ENCODE measurements around the gene SHC3. TPM values are rescaled to one million over a fixed set of nuclear protein-coding genes. Genes with fewer than 3 reads are reported as not detected.
A peak's percentile ranks its signal among the peaks of the same experiment; 100 is the strongest.

SHC3 gene
- 26.5 and 28.0 TPM in 2 replicates for total RNA-seq (ENCODE audit: low replicate concordance)

- TF ChIP-seq CTCF (IDR thresholded peaks at IDR 0.05; ENCODE audit: insufficient read depth, low read length) = no peak
- H3K4me3 ChIP-seq (ENCODE audit: low read depth, low read length) = peak within 1 kb of the TSS; percentile 80
- peak; percentile 52 for DNase-seq (ENCODE audit: low read depth)
These were observed at the start of gene SHC3 for GRCh38 chr9:89177944-89178829. Gene SHC3, minus strand, starts transcription at chr9:89178818. Its CDS starts 358 bp downstream, at chr9:89178460.

DNA sequence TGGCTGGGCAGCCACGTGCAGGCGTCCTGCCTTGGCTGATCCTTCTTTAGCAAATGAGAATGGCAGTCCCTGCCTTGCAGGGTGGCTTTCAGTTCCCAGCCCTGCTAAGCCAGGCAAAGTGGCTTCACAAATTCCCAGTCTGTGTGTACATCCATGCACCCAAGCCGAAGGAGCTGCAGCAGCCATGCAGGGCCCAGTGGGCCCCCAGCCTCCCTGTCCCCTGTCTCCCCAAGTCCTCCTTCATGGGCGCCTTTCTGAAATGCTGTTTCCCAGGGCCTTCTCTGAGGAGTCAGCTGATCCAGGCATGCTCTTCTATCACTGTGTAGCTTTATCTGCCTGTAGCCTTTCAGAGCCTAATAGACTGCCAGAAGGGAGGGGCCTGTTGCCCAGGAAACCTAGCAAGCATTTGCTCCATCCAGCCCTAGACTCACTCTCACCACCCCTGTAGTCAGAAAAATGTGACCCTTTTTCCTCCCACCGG lies 47.4 kb upstream of the SHC3 start:
- TF ChIP-seq CTCF (IDR thresholded peaks at IDR 0.05; ENCODE audit: insufficient read depth, low read length) = no peak
- no peak overlapping the region for H3K4me3 ChIP-seq (ENCODE audit: low read depth, low read length)
- peak; percentile 70 for DNase-seq (ENCODE audit: low read depth)

GRCh38 chr9:89225587-89225986 lies 47.0 kb upstream of the SHC3 start:
- TF ChIP-seq CTCF (IDR thresholded peaks at IDR 0.05; ENCODE audit: insufficient read depth, low read length) = peak; percentile 59
- no peak overlapping the region for H3K4me3 ChIP-seq (ENCODE audit: low read depth, low read length)
- peak; percentile 90 for DNase-seq (ENCODE audit: low read depth)

DNA sequence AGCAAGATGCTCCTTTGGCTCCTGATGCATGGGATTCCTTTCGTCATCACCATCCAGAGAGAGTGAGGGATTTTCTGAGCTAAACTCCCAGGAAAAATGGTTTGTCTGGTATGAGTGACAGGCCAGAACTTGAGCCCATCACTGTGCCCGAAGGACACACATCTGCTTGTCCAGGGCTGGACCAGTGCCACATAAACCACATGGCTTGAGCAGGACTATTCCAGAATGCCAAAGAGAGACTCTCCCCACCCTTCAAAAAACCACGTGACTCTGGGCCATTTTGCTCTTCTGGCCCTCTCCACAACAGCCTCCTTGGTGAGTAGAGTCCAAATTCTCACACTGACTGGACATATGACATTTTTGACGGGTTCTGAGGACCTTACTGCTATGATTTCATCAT lies 46.4 kb upstream of the SHC3 start:
- no peak overlapping the region for H3K4me3 ChIP-seq (ENCODE audit: low read depth, low read length)
- TF ChIP-seq CTCF (IDR thresholded peaks at IDR 0.05; ENCODE audit: insufficient read depth, low read length) = no peak
- DNase-seq (ENCODE audit: low read depth) = no peak

GRCh38 chr9:89224633-89225032 lies 46.0 kb upstream of the SHC3 start:
- DNase-seq (ENCODE audit: low read depth) = no peak
- no peak for TF ChIP-seq CTCF (IDR thresholded peaks at IDR 0.05; ENCODE audit: insufficient read depth, low read length)
- no peak overlapping the region for H3K4me3 ChIP-seq (ENCODE audit: low read depth, low read length)

- DNase-seq (ENCODE audit: low read depth) = peak; percentile 21
- H3K4me3 ChIP-seq (ENCODE audit: low read depth, low read length) = no peak overlapping the region
- TF ChIP-seq CTCF (IDR thresholded peaks at IDR 0.05; ENCODE audit: insufficient read depth, low read length) = no peak
These were observed 44.9 kb upstream of the SHC3 start for GRCh38 chr9:89223396-89223977.

Data from fibroblast of the aortic adventitia (primary cell).